Left ventricle myocardium superior (tissue), 1 donor: Measurements from ENCODE around the gene DCTN2. TPM values are rescaled to one million over a fixed set of nuclear protein-coding genes. Genes with fewer than 3 reads are reported as not detected.

Experiments
- ATAC-seq: fragments of 200-7000 bp; cut with Tn5 transposase; one replicate; pipeline ENCODE4 v1.9.1; 2020; ENCODE audit warnings: mild to moderate bottlenecking, moderate library complexity
- DNase-seq: peaks from one replicate; pipeline ENCODE4 v3.0.0-alpha.2; 2020
- intact Hi-C: fragments of 100-400 bp; cut with micrococcal nuclease; formaldehyde crosslinking; loops from one replicate; pipeline ENCODE4 v1.11.0; 2022
- total RNA-seq: library from RNA; stranded (reverse); fragmentation: NEBNext Ultra II Directional; extraction: Animal tissue kit (Norgen Biotek cat#: 25700); gene quantifications from one replicate; pipeline ENCODE4 v1.2.1, GENCODE V29; 2021
- donor health status: DM: no; HTN: yes; CAD: no; lungs with severe emphysema.

DCTN2 gene
- total RNA-seq, 1 donor from 2014 or later: 89.2 TPM

GRCh38 chr12:57535764-57536596, 11.0 kb downstream of the DCTN2 start:
- no peak for ATAC-seq

DNA sequence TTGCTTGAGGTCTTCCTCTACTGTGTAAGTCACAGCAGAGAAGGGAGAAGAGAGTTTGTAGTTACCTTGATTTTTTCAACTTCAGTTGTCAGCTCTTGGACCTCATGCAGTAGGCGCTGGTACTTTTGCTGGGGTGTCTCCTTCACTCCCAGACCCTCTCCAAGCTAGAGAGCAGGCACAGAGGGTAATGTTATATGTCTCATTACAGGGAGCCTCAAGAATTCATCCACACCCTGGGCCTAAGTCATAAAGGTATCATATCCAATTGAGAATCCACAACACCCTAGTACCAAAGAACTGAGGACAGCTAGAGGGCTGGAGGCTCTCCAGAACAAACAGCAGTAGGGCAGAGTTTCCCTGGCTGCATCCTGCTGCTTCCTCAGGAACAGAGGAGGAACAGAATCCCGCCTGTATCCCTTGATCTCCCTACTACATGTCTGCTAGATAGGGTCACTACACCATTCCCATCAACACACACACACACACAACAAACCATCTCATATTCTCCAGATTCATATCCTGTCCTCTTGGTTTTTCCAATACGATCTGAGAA, 11.9 kb downstream of the DCTN2 start:
- no peak for ATAC-seq

More at GRCh38 chr12:57535764-57536596, 11.0 kb downstream of the DCTN2 start:
- intact Hi-C loops: no loop called here
- no peak for DNase-seq

GRCh38 chr12:57534250-57534649, 12.7 kb downstream of the DCTN2 start:
- ATAC-seq (no peak), DNase-seq (no peak)
- intact Hi-C loops: no loop called here

More for the DNA sequence above, 11.9 kb downstream of the DCTN2 start:
- intact Hi-C loops: no loop called here
- no peak for DNase-seq

DNA sequence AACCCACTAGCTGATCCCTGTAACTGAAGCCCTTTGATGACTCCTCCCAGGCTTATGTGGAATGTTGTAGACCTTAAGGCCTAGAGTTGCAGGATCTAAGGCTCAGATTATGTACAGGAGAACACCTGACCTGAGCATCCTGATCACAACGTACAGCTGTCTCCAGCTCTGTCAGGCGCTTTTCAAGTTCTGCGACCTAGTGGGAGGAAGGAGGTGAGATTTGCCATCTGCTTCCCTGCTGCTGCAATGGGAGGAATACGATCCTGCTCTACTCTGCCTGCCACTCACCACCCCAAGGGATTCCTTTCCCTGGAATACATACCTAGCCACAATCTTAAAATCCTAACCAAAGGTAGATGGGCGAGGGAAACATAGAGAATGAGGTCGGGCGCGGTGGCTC, 13.9 kb downstream of the DCTN2 start:
- no peak for DNase-seq
- ATAC-seq: no peak
- intact Hi-C loops: no loop called here

DNA sequence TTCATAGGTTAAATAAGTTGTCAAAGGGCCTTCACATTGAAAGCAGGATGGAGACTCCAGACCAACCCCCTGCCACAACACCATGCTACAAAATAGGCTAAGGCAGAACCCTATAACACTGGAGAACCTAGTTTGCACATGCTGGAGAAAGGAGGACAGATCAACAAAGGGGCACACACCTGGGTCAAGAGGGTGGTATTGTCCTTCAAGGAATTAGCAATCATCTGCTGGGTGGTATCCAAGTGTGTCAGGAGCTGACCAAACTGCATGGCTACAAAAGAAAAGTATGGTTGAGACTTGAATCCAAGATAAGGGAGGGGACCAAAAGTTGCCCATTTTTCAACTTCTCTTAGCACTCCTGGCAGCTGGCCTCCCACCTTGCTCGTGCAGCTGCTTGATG, 15.2 kb downstream of the DCTN2 start:
- intact Hi-C loops: no loop called here
- ATAC-seq (no peak), DNase-seq (no peak)

GRCh38 chr12:57530396-57531142, 16.4 kb downstream of the DCTN2 start:
- ATAC-seq: no peak
- DNase-seq: no peak
- intact Hi-C loops: no loop called here

DNA sequence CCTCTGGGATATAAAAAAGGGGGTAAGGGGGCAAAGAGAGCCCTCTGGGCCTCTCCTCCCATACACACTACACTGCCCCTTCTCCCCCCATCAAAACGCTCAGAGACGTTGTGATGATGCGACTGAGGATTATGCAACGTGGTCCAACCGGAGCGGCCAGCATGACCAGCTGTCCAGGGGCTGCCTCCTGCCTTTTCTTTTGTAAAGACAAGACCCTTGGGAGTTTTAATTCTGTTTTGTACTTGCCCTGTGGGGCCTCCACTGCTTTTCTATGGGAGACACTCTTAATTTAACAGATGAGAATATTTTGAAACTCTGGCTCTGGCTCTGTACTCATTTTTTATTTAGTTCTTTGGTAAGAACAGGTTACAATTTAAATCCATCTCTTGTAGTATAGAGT, 17.2 kb downstream of the DCTN2 start:
- no peak for DNase-seq
- intact Hi-C loops: no loop called here
- ATAC-seq: no peak

- intact Hi-C loops: no loop called here
- ATAC-seq (no peak), DNase-seq (no peak)
Measured at GRCh38 chr12:57528831-57529555, 18.0 kb downstream of the DCTN2 start.

DNA sequence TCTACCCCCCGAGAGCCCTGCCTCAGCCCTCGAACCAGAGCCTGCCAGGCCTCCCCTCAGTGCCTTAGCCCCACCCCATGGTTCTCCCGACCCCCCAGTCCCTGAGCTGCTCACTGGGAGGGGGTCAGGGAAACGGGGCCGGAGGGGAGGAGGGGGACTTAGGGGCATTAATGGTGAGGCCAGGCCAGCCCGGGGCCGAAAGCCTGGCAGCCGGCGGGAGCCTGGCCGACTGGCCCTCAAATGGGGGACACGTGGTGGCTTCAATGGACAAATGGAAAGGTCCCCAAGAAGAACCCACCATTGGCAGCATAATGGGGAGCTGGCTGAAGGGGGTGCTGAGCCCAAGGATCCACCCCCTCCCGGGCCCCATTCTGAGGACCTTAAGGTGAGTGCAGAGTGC, 18.8 kb downstream of the DCTN2 start:
- ATAC-seq (no peak), DNase-seq (no peak)
- intact Hi-C loops: no loop called here

DNA sequence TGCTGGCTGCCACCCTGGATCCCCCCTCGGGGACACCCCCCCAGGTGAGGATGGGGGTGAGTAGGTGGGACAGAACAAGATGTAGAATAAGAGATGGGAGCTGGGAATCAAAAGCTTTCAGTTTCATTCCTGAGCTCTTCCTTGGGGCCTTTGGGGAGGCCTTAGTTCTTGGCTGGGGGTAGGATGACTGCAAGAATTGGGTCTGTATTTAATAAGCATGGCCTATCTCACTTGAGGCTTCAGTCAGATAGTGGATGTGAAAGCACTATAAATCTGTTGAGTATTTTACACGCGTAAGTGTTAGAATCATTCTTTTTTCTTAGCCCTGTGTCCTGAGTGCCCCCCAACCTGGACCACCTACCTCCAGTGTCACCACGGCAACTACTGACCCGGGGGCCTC, 19.8 kb downstream of the DCTN2 start:
- intact Hi-C loops: no loop called here
- no peak for DNase-seq
- no peak for ATAC-seq

GRCh38 chr12:57526477-57527126, 20.4 kb downstream of the DCTN2 start:
- intact Hi-C loops: no loop called here
- ATAC-seq (no peak), DNase-seq (no peak)

DNA sequence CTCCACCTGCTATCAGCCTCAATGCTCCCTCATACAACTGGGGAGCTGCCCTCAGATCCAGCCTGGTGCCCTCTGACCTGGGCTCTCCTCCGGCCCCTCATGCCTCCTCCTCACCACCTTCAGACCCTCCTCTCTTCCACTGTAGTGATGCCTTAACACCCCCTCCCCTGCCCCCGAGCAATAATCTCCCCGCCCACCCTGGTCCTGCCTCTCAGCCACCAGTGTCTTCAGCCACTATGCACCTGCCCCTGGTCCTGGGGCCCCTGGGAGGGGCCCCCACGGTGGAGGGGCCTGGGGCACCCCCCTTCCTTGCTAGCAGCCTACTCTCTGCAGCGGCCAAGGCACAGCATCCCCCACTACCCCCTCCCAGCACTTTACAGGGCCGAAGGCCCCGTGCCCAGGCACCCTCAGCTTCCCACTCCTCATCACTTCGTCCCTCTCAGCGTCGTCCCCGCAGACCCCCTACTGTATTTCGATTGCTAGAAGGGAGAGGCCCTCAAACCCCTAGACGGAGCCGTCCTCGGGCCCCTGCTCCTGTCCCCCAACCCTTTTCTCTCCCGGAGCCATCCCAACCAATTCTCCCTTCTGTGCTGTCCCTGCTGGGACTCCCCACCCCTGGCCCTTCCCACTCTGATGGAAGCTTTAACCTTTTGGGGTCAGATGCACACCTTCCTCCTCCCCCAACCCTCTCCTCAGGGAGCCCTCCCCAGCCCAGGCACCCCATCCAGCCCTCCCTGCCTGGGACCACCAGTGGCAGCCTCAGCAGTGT, 21.2 kb downstream of the DCTN2 start:
- DNase-seq (no peak), ATAC-seq (no peak)
- intact Hi-C loops: no loop called here

GRCh38 chr12:57524814-57525614, 22.0 kb downstream of the DCTN2 start:
- intact Hi-C loops: no loop called here
- no peak for DNase-seq

GRCh38 chr12:57523706-57524614, 23.0 kb downstream of the DCTN2 start:
- ATAC-seq: no peak
- intact Hi-C loops: no loop called here
- no peak for DNase-seq

More at GRCh38 chr12:57524814-57525614, 22.0 kb downstream of the DCTN2 start:
- ATAC-seq: no peak

- peak; percentile 0 for ATAC-seq
- intact Hi-C loops: no loop called here
- DNase-seq: peak; percentile 70
Measured at GRCh38 chr12:57522887-57523705, 23.9 kb downstream of the DCTN2 start.
